ENCODE measurements around the gene GPR37L1. TPM values are rescaled to one million over a fixed set of nuclear protein-coding genes. Genes with fewer than 3 reads are reported as not detected.
"Not testable (repeated sequence)": the region's sequence is repeated elsewhere in the genome, so short reads cannot be mapped to it uniquely, and the experiment has no call there.

Gene GPR37L1
- polyA plus RNA-seq, 2 donors = 0.05 to 0.10 TPM

DNA sequence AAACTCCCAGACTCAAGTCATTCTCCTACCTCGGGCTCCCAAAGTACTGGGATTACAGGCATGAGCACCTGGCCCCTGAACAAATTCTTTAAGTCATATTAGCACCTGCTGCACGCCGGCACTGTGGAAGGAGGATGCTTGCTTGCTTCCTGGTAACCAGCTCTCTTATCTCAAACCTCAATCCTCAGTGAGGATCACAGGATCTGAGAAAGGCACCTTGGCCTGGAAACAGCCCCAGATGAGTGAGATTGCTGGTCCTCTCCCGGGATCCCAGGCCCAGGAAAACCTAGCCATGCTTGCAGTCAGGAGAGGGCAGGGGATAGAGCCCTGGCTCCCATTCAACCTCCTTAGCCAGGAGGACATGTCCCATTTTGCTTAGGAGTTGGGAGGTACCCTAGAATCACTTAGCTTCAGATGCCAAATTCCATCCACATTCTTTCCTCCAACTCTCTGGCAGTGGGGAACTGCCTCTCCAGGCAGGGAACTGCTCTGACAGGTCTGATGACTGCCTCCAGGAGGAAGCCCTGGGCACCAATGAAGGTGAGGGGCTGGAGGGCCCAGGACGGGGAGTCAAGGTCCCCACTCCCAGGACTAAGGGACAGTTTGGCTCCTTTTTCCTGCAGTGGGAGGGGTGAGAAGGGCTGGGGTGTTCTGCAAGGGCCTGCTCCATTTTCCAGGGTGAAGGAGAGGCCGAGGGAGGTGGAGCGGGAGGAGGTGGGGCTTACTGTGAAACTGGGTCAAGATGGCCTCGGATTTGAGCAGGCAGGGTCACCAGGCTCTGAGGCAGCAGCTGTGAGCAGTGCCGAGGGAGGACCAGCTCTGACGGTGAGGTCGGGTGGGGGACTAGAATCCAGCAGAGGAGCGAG is 9.5 kb downstream of the GPR37L1 start:
- peaks cover 6 to 24% of the 10 kb centered on the region in 2 donors for H3K36me3 ChIP-seq (ENCODE audit: control insufficient read depth in 2 of 2, insufficient read depth in 2 of 2, low read length in 1 of 2)
- no peaks in the 10 kb centered on the region for H3K27me3 ChIP-seq (ENCODE audit: control insufficient read depth in 1 of 2, insufficient read depth in 2 of 2, low read length in 2 of 2)
- H3K4me3 ChIP-seq (ENCODE audit: low read depth in 1 of 2, low read length in 2 of 2) = no peak overlapping the region
- H3K4me1 ChIP-seq (ENCODE audit: control insufficient read depth in 2 of 2, insufficient read depth in 2 of 2, low read length in 1 of 2) = peaks cover 8 to 27% of the 10 kb centered on the region in 2 donors
- no peaks in the 10 kb centered on the region for H3K9me3 ChIP-seq (ENCODE audit: control insufficient read depth in 2 of 2, insufficient read depth in 1 of 2, low read depth in 1 of 2, low read length in 1 of 2)
- WGBS, 2 donors = 31 to 53% methylated on average over 12 of the region's 12 CpGs
- peak overlapping the region; percentile 93 to 94 for H3K27ac ChIP-seq (ENCODE audit: low read depth in 2 of 2, low read length in 1 of 2)

DNA sequence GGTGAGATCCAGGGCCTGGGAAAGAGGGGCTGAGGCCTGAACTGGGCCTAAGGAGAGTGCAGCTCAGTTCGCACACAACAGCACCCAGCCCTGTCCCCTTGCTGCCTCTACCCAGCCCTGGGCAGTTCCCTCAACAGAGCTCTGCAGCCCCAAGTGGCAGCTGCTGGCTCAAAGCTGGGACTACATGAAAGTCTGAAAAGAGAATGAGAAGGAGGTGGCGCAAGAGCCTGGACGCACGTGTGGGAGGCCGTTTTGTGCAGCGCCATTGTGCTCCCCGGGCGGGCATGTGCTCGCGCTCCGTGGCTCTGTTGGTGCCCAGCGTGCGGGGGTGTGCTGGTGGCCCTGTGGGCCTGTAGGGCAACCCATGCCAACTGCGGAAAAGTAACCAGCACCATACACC is 10.3 kb downstream of the GPR37L1 start:
- H3K36me3 ChIP-seq (ENCODE audit: control insufficient read depth in 2 of 2, insufficient read depth in 2 of 2, low read length in 1 of 2) = peaks cover 9 to 28% of the 10 kb centered on the region in 2 donors
- WGBS, 2 donors = 47 to 65% methylated on average over 14 of the region's 14 CpGs
- H3K4me1 ChIP-seq (ENCODE audit: control insufficient read depth in 2 of 2, insufficient read depth in 2 of 2, low read length in 1 of 2) = peaks cover 8 to 27% of the 10 kb centered on the region in 2 donors
- no peaks in the 10 kb centered on the region for H3K27me3 ChIP-seq (ENCODE audit: control insufficient read depth in 1 of 2, insufficient read depth in 2 of 2, low read length in 2 of 2)
- H3K4me3 ChIP-seq (ENCODE audit: low read depth in 1 of 2, low read length in 2 of 2) = no peak overlapping the region
- H3K27ac ChIP-seq (ENCODE audit: low read depth in 2 of 2, low read length in 1 of 2) = peak overlapping the region; percentile 93 to 94
- H3K9me3 ChIP-seq (ENCODE audit: control insufficient read depth in 2 of 2, insufficient read depth in 1 of 2, low read depth in 1 of 2, low read length in 1 of 2) = no peaks in the 10 kb centered on the region

DNA sequence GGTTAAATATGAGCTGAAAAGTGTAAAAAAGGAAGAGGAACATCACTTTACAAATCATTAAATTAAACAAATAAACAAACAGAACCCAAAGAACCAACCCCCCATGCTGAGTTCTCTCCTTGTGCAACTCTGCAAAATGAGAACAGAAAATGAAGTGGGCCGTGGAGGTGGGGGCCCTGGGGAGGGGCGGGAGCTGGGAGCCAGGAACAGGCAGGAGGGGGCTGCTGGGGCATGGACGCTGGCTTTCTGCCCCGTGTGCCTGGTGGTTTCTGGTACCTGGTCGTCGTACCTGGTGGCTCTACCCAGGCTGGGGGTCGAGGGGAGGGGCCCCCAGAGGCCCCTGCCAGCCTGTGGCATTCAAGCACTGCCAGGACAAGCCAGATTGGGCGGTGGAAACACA is 10.8 kb downstream of the GPR37L1 start:
- peaks cover 8 to 27% of the 10 kb centered on the region in 2 donors for H3K4me1 ChIP-seq (ENCODE audit: control insufficient read depth in 2 of 2, insufficient read depth in 2 of 2, low read length in 1 of 2)

DNA sequence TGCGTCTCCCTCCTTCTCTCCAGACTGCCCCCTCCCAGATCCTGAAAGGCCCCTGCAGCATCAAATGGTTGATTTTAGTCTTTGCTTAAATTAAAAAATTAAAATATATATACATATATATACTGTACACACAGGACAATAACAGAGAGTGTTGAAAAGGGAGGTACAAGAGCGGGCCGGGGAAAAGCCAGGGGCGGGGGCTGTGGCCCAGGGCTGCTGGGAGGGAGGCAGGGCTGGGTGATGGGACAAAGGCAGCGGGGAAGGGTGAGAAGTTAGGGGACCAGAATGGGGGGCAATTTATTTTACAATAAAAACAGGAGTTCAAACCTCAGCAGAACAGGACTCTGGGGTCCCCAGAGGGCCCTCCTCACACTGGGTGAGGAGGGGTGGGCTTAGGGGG is 11.3 kb downstream of the GPR37L1 start:
- Histone ChIP-seq H3K27me3 (ENCODE audit: control insufficient read depth in 1 of 2, insufficient read depth in 2 of 2, low read length in 2 of 2) (no peaks in the 10 kb centered on the region), H3K27ac (ENCODE audit: low read depth in 2 of 2, low read length in 1 of 2) (peak overlapping the region; percentile 27 to 53), H3K4me3 (ENCODE audit: low read depth in 1 of 2, low read length in 2 of 2) (no peak overlapping the region), H3K9me3 (ENCODE audit: control insufficient read depth in 2 of 2, insufficient read depth in 1 of 2, low read depth in 1 of 2, low read length in 1 of 2) (no peaks in the 10 kb centered on the region), H3K4me1 (ENCODE audit: control insufficient read depth in 2 of 2, insufficient read depth in 2 of 2, low read length in 1 of 2) (peaks cover 8 to 27% of the 10 kb centered on the region in 2 donors), H3K36me3 (ENCODE audit: control insufficient read depth in 2 of 2, insufficient read depth in 2 of 2, low read length in 1 of 2) (peaks cover 9 to 32% of the 10 kb centered on the region in 2 donors)
- WGBS, 2 donors = 79 to 92% methylated on average over 5 of the region's 5 CpGs

More for the DNA sequence above, 10.8 kb downstream of the GPR37L1 start:
- no peaks in the 10 kb centered on the region for H3K27me3 ChIP-seq (ENCODE audit: control insufficient read depth in 1 of 2, insufficient read depth in 2 of 2, low read length in 2 of 2)
- peaks cover 9 to 32% of the 10 kb centered on the region in 2 donors for H3K36me3 ChIP-seq (ENCODE audit: control insufficient read depth in 2 of 2, insufficient read depth in 2 of 2, low read length in 1 of 2)
- no peaks in the 10 kb centered on the region for H3K9me3 ChIP-seq (ENCODE audit: control insufficient read depth in 2 of 2, insufficient read depth in 1 of 2, low read depth in 1 of 2, low read length in 1 of 2)
- 46 to 47% methylated on average over 5 to 8 of the region's 8 CpGs for WGBS, 2 donors
- no peak overlapping the region for H3K4me3 ChIP-seq (ENCODE audit: low read depth in 1 of 2, low read length in 2 of 2)
- H3K27ac ChIP-seq (ENCODE audit: low read depth in 2 of 2, low read length in 1 of 2) = peak overlapping the region; percentile 27 to 53

DNA sequence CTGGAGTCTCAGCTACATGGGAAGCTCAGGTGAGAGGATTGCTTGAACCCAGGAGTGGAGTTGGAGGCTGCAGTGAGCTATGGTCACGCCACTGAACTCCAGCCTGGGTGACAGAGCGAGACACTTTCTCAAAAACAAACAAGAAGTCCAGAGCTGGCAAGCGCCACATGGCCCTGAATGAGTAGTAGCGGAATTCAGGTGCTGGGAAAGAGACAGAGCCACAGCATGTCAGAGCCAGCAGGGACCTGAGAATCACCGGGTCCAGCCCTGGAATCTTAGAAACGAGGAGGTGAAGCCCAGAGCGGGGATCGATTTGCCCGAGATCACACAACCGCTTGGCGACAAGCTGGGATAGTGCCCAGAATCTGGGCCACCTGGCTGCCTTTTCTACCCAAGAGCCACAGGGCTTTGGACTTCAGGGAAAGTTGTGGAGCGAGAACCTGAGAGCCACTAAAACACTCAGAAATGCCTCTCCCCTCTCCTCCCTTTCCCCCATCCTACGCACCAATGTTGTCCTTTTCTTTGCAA is 12.0 kb downstream of the GPR37L1 start:
- Histone ChIP-seq H3K4me1 (ENCODE audit: control insufficient read depth in 2 of 2, insufficient read depth in 2 of 2, low read length in 1 of 2) (peaks cover 8 to 27% of the 10 kb centered on the region in 2 donors), H3K4me3 (ENCODE audit: low read depth in 1 of 2, low read length in 2 of 2) (no peak overlapping the region), H3K9me3 (ENCODE audit: control insufficient read depth in 2 of 2, insufficient read depth in 1 of 2, low read depth in 1 of 2, low read length in 1 of 2) (no peaks in the 10 kb centered on the region), H3K36me3 (ENCODE audit: control insufficient read depth in 2 of 2, insufficient read depth in 2 of 2, low read length in 1 of 2) (peaks cover 9 to 32% of the 10 kb centered on the region in 2 donors), H3K27me3 (ENCODE audit: control insufficient read depth in 1 of 2, insufficient read depth in 2 of 2, low read length in 2 of 2) (no peaks in the 10 kb centered on the region), H3K27ac (ENCODE audit: low read depth in 2 of 2, low read length in 1 of 2) (peak overlapping the region; percentile 15 to 48)
- WGBS, 2 donors = 62 to 71% methylated on average over 13 of the region's 13 CpGs

DNA sequence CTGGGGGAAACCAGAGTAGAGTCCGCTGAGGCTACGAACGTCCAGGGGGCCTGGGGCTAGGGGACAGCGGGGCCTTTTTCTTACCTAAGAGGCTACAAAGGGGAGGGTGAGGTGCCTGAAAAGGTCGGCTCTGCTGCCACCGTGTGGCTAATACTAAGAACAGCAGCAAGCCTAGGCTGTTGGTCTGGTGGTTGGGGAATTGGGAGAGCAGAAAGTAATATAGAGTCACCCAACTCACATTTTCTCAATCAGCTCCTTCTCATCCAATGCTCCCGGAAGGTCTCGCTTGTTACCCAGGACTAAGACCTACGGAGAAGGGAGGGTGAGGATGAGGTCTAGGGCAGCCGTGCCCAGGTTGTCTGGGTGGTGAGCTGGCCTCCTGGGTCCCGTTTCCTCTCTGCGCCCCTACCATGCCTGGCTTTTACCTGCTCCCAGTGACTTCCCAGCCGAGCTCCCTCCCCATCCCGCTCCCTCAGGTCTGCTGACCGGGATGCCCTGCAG is 12.6 kb downstream of the GPR37L1 start:
- Histone ChIP-seq H3K4me1 (ENCODE audit: control insufficient read depth in 2 of 2, insufficient read depth in 2 of 2, low read length in 1 of 2) (peaks cover 6 to 23% of the 10 kb centered on the region in 2 donors), H3K4me3 (ENCODE audit: low read depth in 1 of 2, low read length in 2 of 2) (no peak overlapping the region), H3K27ac (ENCODE audit: low read depth in 2 of 2, low read length in 1 of 2) (peak overlapping the region; percentile 15 to 48), H3K27me3 (ENCODE audit: control insufficient read depth in 1 of 2, insufficient read depth in 2 of 2, low read length in 2 of 2) (no peaks in the 10 kb centered on the region), H3K9me3 (ENCODE audit: control insufficient read depth in 2 of 2, insufficient read depth in 1 of 2, low read depth in 1 of 2, low read length in 1 of 2) (no peaks in the 10 kb centered on the region), H3K36me3 (ENCODE audit: control insufficient read depth in 2 of 2, insufficient read depth in 2 of 2, low read length in 1 of 2) (peaks cover 9 to 32% of the 10 kb centered on the region in 2 donors)
- 29 to 32% methylated on average over 14 to 15 of the region's 15 CpGs for WGBS, 2 donors

DNA sequence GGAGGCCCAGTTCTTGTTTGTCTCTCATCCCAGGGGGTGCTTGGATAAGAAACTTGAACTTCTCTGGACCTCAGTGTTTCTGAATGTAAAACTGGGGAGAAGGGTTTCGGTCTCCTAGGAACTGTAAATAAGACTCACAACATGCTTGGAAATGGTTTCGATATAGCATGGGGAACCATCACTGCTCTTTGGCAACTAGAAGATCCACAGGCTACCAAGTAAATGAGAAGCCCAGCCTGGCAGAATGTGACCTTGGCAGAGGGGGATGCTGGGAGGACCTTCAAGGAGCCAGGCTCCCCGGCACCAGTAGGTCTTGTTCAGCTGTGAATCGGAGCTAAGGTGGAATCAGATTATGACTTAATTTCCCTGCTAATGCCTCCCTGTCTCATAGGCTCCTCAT is 18.1 kb downstream of the GPR37L1 start:
- Histone ChIP-seq H3K9me3 (ENCODE audit: control insufficient read depth in 2 of 2, insufficient read depth in 1 of 2, low read depth in 1 of 2, low read length in 1 of 2) (no peaks in the 10 kb centered on the region), H3K27me3 (ENCODE audit: control insufficient read depth in 1 of 2, insufficient read depth in 2 of 2, low read length in 2 of 2) (no peaks in the 10 kb centered on the region), H3K4me1 (ENCODE audit: control insufficient read depth in 2 of 2, insufficient read depth in 2 of 2, low read length in 1 of 2) (peaks cover 0 to 8% of the 10 kb centered on the region in 2 donors), H3K4me3 (ENCODE audit: low read depth in 1 of 2, low read length in 2 of 2) (no peak overlapping the region), H3K27ac (ENCODE audit: low read depth in 2 of 2, low read length in 1 of 2) (no peak overlapping the region), H3K36me3 (ENCODE audit: control insufficient read depth in 2 of 2, insufficient read depth in 2 of 2, low read length in 1 of 2) (peaks cover 3 to 14% of the 10 kb centered on the region in 2 donors)
- 86% methylated on average over 4 of the region's 4 CpGs for WGBS, 2 donors

DNA sequence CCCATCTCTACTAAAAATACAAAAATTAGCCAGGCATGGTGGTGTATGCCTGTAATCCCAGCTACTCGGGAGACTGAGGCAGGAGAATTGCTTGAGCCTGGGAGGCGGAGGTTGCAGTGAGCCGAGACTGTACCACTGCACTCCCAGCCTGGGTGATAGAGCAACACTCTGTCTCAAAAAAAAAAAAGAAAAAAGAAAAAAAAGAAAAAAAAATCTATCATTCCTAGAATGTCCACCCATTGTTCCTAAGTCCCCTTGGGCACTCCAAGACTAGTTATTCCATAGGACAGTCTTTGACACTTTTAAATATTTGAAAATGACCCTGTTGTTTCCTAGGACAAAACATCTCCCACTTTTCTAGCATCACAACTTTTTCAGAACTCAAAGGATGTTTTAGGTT is 18.8 kb downstream of the GPR37L1 start:
- H3K36me3 ChIP-seq (ENCODE audit: control insufficient read depth in 2 of 2, insufficient read depth in 2 of 2, low read length in 1 of 2) = peaks cover 3 to 11% of the 10 kb centered on the region in 2 donors
- WGBS, 2 donors = 86 to 89% methylated on average over 3 of the region's 3 CpGs
- H3K4me3 ChIP-seq (ENCODE audit: low read depth in 1 of 2, low read length in 2 of 2); H3K27ac ChIP-seq (ENCODE audit: low read depth in 2 of 2, low read length in 1 of 2); H3K27me3 ChIP-seq (ENCODE audit: control insufficient read depth in 1 of 2, insufficient read depth in 2 of 2, low read length in 2 of 2); H3K4me1 ChIP-seq (ENCODE audit: control insufficient read depth in 2 of 2, insufficient read depth in 2 of 2, low read length in 1 of 2); H3K9me3 ChIP-seq (ENCODE audit: control insufficient read depth in 2 of 2, insufficient read depth in 1 of 2, low read depth in 1 of 2, low read length in 1 of 2): not testable (repeated sequence)

DNA sequence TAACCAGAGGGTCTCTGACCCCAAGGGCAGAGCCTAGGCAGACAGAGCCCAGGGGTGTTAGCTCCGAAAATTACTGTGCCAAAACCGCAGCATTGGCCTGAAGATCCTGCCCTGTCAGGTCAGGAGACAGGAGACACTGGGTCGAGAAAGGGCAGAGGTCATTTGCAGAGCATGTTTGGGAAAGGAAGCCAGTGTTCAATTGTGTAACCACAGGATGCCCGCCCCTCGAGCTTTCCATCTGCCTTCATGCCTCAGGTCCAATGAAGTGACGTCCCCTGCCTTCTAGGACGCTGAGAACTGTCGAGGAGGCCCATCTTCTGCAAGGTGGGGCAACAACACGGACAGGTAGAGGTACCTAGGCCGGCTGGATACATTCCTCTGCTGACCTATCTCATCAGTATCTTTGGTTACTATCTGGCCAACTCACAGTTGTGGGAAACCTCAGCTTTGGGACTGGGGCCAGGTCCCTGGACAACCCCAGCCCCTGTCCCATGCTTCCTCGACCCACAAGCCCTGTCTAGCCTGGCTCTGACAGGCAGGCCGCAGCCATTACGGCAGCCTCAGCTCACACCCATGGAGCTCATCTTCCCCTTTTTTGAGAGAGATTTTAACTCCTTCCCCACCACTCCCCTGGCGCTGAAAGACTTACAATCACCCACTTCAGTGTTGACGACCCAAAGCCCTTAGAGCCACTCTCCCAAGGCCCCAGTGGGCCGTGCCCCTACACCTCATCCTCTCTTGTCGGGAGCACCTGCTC is 20.5 kb downstream of the GPR37L1 start:
- Histone ChIP-seq H3K4me3 (ENCODE audit: low read depth in 1 of 2, low read length in 2 of 2) (peak overlapping the region; percentile 89 to 94), H3K27me3 (ENCODE audit: control insufficient read depth in 1 of 2, insufficient read depth in 2 of 2, low read length in 2 of 2) (no peaks in the 10 kb centered on the region)
- 5 to 10% methylated on average over 17 of the region's 17 CpGs for whole genome bisulfite sequencing, 2 donors

More for the DNA sequence above, 20.5 kb downstream of the GPR37L1 start:
- Histone ChIP-seq H3K27ac (ENCODE audit: low read depth in 2 of 2, low read length in 1 of 2) (peak overlapping the region; percentile 72 to 89), H3K9me3 (ENCODE audit: control insufficient read depth in 2 of 2, insufficient read depth in 1 of 2, low read depth in 1 of 2, low read length in 1 of 2) (no peaks in the 10 kb centered on the region), H3K4me1 (ENCODE audit: control insufficient read depth in 2 of 2, insufficient read depth in 2 of 2, low read length in 1 of 2) (peaks cover 0 to 8% of the 10 kb centered on the region in 2 donors), H3K36me3 (ENCODE audit: control insufficient read depth in 2 of 2, insufficient read depth in 2 of 2, low read length in 1 of 2) (peaks cover 0 to 2% of the 10 kb centered on the region in 2 donors)
